HepG2 (cell line): Measurements from ENCODE around the gene ZNF19. TPM values are rescaled to one million over a fixed set of nuclear protein-coding genes. Genes with fewer than 3 reads are reported as not detected.

Source experiments
- DBP ChIP-seq: sonication (generic); formaldehyde crosslinking; IDR thresholded peaks from 2 replicates; pipeline ENCODE4 v1.4.0; 2020; ENCODE audit warnings: missing genetic modification reagents; ENCODE audit errors: not compliant biosample characterization
- ETS1 ChIP-seq: sonication (generic); formaldehyde crosslinking; IDR thresholded peaks from 2 replicates; pipeline ENCODE4 v1.4.0; 2020; ENCODE audit warnings: missing genetic modification reagents
- FOXM1 ChIP-seq: sonication (generic); formaldehyde crosslinking; IDR thresholded peaks from 2 replicates; pipeline ENCODE4 v1.5.0; 2020; ENCODE audit warnings: missing genetic modification reagents
- HNF1A ChIP-seq, 2 experiments: sonication (generic) in 1 of 2; formaldehyde crosslinking in 1 of 2; IDR thresholded peaks; 2 replicates each; pipeline versions ENCODE4 v1.4.0 to v1.6.1; 2016 to 2020; ENCODE audit warnings: borderline replicate concordance in 1 of 2, low read depth in 1 of 2, mild to moderate bottlenecking in 1 of 2, missing genetic modification reagents in 1 of 2
- HNRNPLL ChIP-seq: fragments of 200-400 bp; formaldehyde crosslinking; IDR thresholded peaks from 2 replicates; pipeline ENCODE4 v1.6.1; 2017; ENCODE audit warnings: mild to moderate bottlenecking, low read depth, low read length; ENCODE audit not compliant: poor library complexity, severe bottlenecking
- MAFG ChIP-seq: sonication (generic); formaldehyde crosslinking; IDR thresholded peaks from 2 replicates; pipeline ENCODE4 v1.5.1; 2020; ENCODE audit warnings: mild to moderate bottlenecking, missing genetic modification reagents
- MEIS2 ChIP-seq: sonication (generic); formaldehyde crosslinking; IDR thresholded peaks from 2 replicates; pipeline ENCODE4 v1.9.0; 2021; ENCODE audit warnings: mild to moderate bottlenecking, missing genetic modification reagents
- MIXL1 ChIP-seq: IDR thresholded peaks from 2 replicates; pipeline ENCODE4 v1.6.1; 2016
- MXI1 ChIP-seq: IDR thresholded peaks from 3 replicates; pipeline ENCODE4 v1.6.1; 2012; ENCODE audit warnings: low read depth, low read length, inconsistent platforms, borderline replicate concordance
- RARA ChIP-seq: IDR thresholded peaks from 2 replicates; pipeline ENCODE4 v1.6.1; 2016; ENCODE audit warnings: missing genetic modification reagents, missing compliant biosample characterization
- REL ChIP-seq: sonication (generic); formaldehyde crosslinking; conservative IDR thresholded peaks from 2 replicates; pipeline ENCODE4 v1.8.0; 2022; ENCODE audit warnings: mild to moderate bottlenecking, missing genetic modification reagents, moderate library complexity
- SMAD1 ChIP-seq: sonication (generic); formaldehyde crosslinking; IDR thresholded peaks from 2 replicates; pipeline ENCODE4 v1.4.0; 2020; ENCODE audit warnings: missing genetic modification reagents, low read depth, mild to moderate bottlenecking, borderline replicate concordance
- STAT5B ChIP-seq: sonication (generic); formaldehyde crosslinking; IDR thresholded peaks from 2 replicates; pipeline ENCODE4 v1.4.0; 2020; ENCODE audit warnings: missing genetic modification reagents
- TEAD2 ChIP-seq: sonication (generic); formaldehyde crosslinking; IDR thresholded peaks from 2 replicates; pipeline ENCODE4 v1.9.0; 2021; ENCODE audit warnings: missing genetic modification reagents
- ZBTB26 ChIP-seq: IDR thresholded peaks from 2 replicates; pipeline ENCODE4 v1.6.1; 2016; ENCODE audit warnings: missing compliant biosample characterization, missing genetic modification reagents, borderline replicate concordance
- ZKSCAN1 ChIP-seq: fragments of 150-350 bp; IDR thresholded peaks from 2 replicates; pipeline ENCODE4 v1.6.1; 2014; ENCODE audit warnings: low read length
- ZNF124 ChIP-seq: sonication (generic); formaldehyde crosslinking; IDR thresholded peaks from 2 replicates; pipeline ENCODE4 v1.4.0; 2020; ENCODE audit warnings: missing genetic modification reagents
- ZNF280B ChIP-seq: sonication (generic); formaldehyde crosslinking; IDR thresholded peaks from 2 replicates; pipeline ENCODE4 v1.5.0; 2020; ENCODE audit warnings: missing genetic modification reagents, mild to moderate bottlenecking, borderline replicate concordance
- ZNF550 ChIP-seq: sonication (generic); formaldehyde crosslinking; IDR thresholded peaks from 2 replicates; pipeline ENCODE4 v1.4.0; 2020; ENCODE audit warnings: mild to moderate bottlenecking, missing genetic modification reagents, borderline replicate concordance
- ZNF772 ChIP-seq: sonication (generic); formaldehyde crosslinking; IDR thresholded peaks from 2 replicates; pipeline ENCODE4 v1.5.0; 2020; ENCODE audit warnings: mild to moderate bottlenecking, missing genetic modification reagents
- ZNF788 ChIP-seq: sonication (generic); formaldehyde crosslinking; IDR thresholded peaks from 2 replicates; pipeline ENCODE4 v1.5.0; 2020; ENCODE audit warnings: mild to moderate bottlenecking, missing genetic modification reagents, borderline replicate concordance
- ZSCAN21 ChIP-seq: sonication (generic); formaldehyde crosslinking; IDR thresholded peaks from 2 replicates; pipeline ENCODE4 v1.8.0; 2022; ENCODE audit warnings: mild to moderate bottlenecking, missing genetic modification reagents, moderate library complexity, borderline replicate concordance
- polyA plus RNA-seq, 8 experiments: library from polyadenylated mRNA; depleted of rRNA in 3 of 8; stranded (reverse) in 7 of 8; unstranded in 1 of 8; fragments of >200 nt; fragmentation: Illumina TruSeq in 4 of 8; extraction: Trizol in 4 of 8; gene quantifications; 2 replicates each; pipeline versions ENCODE4 v1.2.1 to v1.2.3, GENCODE V29; 2011 to 2016; ENCODE audit warnings: low read depth in 4 of 8, missing spikeins in 1 of 8, mixed read lengths in 1 of 8; ENCODE audit not compliant: insufficient read depth in 1 of 8
- total RNA-seq, 5 experiments: library from RNA; depleted of rRNA; stranded (reverse); fragments of >200 nt; fragmentation: Illumina TruSeq; extraction: Trizol; gene quantifications; 2 replicates each; pipeline ENCODE4 v1.2.3, GENCODE V29; 2016; ENCODE audit warnings: low read depth in 1 of 5

ZNF19 gene
- total and polyA plus RNA-seq, 2 of the 13 experiments (the other 11 are each of a cell fraction or from before 2014, with no cell fraction given): 3.2 to 5.8 TPM

- TF ChIP-seq HNF1A (IDR thresholded peaks at IDR 0.05; ENCODE audit: low read depth) (no peak), HNF1A (CRISPR knock-in tag; IDR thresholded peaks at IDR 0.05; ENCODE audit: borderline replicate concordance) (no peak), ETS1 (peak; percentile 96), TEAD2 (CRISPR knock-in tag) (peak; percentile 92), MEIS2 (CRISPR knock-in tag) (peak; percentile 93), FOXM1 (CRISPR knock-in tag) (peak; percentile 83; the same call in 1 of the 2 replicates), HNRNPLL (no peak), RARA (CRISPR knock-in tag) (peak; percentile 83), MXI1 (peak; percentile 85; the same call in 1 of the 3 replicates), STAT5B (CRISPR knock-in tag) (peak; percentile 98; the same call in 1 of the 2 replicates), ZNF280B (CRISPR knock-in tag) (peak; percentile 86; the same call in 1 of the 2 replicates), SMAD1 (no peak), ZBTB26 (CRISPR knock-in tag) (peak; percentile 95), DBP (CRISPR knock-in tag) (peak; percentile 88), ZNF772 (CRISPR knock-in tag) (peak; percentile 92), MAFG (CRISPR knock-in tag) (no peak), REL (CRISPR knock-in tag) (peak; percentile 73; the same call in 1 of the 2 replicates), MIXL1 (CRISPR knock-in tag) (peak; percentile 88), ZNF124 (peak; percentile 90), ZKSCAN1 (no peak), ZNF788 (CRISPR knock-in tag) (peak; percentile 67; the same call in 1 of the 2 replicates), ZNF550 (CRISPR knock-in tag) (no peak), ZSCAN21 (CRISPR knock-in tag) (peak; percentile 77)
Observed at GRCh38 chr16:71467810-71468209, 21.3 kb downstream of the ZNF19 start (continued).
